ENCODE measurements around the gene NFATC1.

DNA sequence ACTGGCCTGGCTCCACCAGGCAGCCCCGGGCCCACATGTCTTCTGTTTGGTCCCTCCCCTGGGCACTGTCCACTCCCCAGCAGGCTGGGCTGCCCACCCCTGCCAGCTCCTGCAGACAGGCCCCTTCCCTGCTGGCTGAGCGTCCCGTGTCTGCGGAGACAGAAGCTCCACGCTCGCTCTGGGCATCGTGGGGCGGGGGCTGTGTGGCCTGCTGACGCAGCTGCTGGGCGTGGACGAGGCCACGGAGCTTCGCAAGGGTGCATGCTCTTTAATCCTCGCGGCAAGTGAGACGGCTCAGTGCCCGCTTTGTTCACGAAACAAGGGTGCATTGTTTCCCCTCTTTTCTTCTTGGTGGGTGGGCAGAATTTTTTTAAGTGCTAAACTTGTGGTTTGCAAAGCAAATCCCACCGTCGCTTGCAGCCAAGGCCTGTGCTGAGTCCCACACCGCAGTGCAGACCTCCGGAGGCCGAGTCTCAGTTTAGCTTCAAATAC, 151.1 kb downstream of the NFATC1 start:
- TF ChIP-seq, protein P1, sequence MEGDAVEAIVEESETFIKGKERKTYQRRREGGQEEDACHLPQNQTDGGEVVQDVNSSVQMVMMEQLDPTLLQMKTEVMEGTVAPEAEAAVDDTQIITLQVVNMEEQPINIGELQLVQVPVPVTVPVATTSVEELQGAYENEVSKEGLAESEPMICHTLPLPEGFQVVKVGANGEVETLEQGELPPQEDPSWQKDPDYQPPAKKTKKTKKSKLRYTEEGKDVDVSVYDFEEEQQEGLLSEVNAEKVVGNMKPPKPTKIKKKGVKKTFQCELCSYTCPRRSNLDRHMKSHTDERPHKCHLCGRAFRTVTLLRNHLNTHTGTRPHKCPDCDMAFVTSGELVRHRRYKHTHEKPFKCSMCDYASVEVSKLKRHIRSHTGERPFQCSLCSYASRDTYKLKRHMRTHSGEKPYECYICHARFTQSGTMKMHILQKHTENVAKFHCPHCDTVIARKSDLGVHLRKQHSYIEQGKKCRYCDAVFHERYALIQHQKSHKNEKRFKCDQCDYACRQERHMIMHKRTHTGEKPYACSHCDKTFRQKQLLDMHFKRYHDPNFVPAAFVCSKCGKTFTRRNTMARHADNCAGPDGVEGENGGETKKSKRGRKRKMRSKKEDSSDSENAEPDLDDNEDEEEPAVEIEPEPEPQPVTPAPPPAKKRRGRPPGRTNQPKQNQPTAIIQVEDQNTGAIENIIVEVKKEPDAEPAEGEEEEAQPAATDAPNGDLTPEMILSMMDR (IDR thresholded peaks at IDR 0.05): no peak
- no peak for TF ChIP-seq MYC (IDR thresholded peaks at IDR 0.05; ENCODE audit: borderline replicate concordance, low read length)
- TF ChIP-seq, protein P2, sequence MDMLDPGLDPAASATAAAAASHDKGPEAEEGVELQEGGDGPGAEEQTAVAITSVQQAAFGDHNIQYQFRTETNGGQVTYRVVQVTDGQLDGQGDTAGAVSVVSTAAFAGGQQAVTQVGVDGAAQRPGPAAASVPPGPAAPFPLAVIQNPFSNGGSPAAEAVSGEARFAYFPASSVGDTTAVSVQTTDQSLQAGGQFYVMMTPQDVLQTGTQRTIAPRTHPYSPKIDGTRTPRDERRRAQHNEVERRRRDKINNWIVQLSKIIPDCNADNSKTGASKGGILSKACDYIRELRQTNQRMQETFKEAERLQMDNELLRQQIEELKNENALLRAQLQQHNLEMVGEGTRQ (IDR thresholded peaks at IDR 0.05): no peak
- TF ChIP-seq POLR2A (IDR thresholded peaks at IDR 0.05; ENCODE audit: low read length): no peak
- no peak for TF ChIP-seq EP300 (IDR thresholded peaks at IDR 0.05)
- TF ChIP-seq JUN (IDR thresholded peaks at IDR 0.05): no peak
- no peak for TF ChIP-seq HES2 (IDR thresholded peaks at IDR 0.05)
- TF ChIP-seq RNF2 (IDR thresholded peaks at IDR 0.05; ENCODE audit: borderline replicate concordance, low read depth): no peak
- TF ChIP-seq EHF (CRISPR knock-in tag; IDR thresholded peaks at IDR 0.05): no peak
- no peak for TF ChIP-seq MAFK (IDR thresholded peaks at IDR 0.05; ENCODE audit: partially characterized antibody)
- TF ChIP-seq SMC3 (IDR thresholded peaks at IDR 0.05): no peak
- TF ChIP-seq GATA3 (IDR thresholded peaks at IDR 0.05; ENCODE audit: borderline replicate concordance): no peak
- TF ChIP-seq BHLHE40 (IDR thresholded peaks at IDR 0.05; ENCODE audit: low read depth, low read length): no peak
- TF ChIP-seq RAD21 (conservative IDR thresholded peaks at IDR 0.05 in 1 of 2, IDR thresholded peaks at IDR 0.05 in 1 of 2): no peak
